ENCODE data around the gene HOXA6.

The HOXA6 gene

DNA sequence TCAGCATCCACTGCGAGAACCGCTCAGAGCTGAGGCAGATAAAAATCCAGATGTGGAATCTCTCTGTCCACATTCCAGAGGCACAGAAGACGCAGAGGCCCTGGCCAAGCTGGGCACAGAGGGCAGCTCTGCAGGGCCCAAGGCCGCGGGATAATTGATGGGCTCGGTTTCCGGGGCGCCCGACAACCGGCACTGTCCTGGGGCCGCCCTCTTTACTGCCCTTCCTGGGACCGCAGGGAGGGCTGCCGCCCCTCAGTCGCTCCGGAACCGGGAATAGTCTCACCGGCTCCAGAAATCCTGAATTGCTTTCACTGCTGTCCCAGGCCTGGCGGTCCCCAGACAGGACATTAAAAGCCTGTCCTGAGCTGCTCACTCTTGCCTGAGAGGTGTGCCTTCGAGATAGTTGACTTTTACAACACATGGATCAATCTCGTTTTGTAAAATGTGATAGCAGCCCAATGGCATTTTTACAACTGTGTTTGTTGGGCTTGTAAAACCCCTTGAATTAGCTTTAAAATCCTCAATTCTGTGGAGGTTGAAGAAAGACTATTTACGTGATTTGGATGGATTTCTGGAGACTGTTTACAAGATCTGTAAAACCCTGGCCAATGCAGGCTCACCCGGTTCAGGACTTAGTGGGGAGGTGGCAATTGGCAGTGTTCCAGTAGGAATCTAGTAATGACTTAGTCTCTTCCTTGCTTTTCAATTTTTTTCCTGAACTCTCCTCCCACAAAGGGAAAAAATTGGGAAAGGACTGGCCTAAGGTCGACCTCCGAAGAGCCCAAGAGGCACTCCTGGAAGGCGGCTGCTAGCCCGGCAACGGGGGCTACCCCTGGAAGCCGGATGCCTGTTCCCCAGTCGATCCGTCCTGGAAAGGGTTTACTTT lies 1.4 kb upstream of the HOXA6 start:
- no peak for TF ChIP-seq ZFX (IDR thresholded peaks at IDR 0.05; ENCODE audit: borderline replicate concordance)
- TF ChIP-seq, protein P1, sequence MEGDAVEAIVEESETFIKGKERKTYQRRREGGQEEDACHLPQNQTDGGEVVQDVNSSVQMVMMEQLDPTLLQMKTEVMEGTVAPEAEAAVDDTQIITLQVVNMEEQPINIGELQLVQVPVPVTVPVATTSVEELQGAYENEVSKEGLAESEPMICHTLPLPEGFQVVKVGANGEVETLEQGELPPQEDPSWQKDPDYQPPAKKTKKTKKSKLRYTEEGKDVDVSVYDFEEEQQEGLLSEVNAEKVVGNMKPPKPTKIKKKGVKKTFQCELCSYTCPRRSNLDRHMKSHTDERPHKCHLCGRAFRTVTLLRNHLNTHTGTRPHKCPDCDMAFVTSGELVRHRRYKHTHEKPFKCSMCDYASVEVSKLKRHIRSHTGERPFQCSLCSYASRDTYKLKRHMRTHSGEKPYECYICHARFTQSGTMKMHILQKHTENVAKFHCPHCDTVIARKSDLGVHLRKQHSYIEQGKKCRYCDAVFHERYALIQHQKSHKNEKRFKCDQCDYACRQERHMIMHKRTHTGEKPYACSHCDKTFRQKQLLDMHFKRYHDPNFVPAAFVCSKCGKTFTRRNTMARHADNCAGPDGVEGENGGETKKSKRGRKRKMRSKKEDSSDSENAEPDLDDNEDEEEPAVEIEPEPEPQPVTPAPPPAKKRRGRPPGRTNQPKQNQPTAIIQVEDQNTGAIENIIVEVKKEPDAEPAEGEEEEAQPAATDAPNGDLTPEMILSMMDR (IDR thresholded peaks at IDR 0.05), result no peak
- no peak overlapping the region for H3K27ac ChIP-seq

- H3K27ac ChIP-seq, result no peak overlapping the region
- TF ChIP-seq, protein P1 (IDR thresholded peaks at IDR 0.05), result no peak
- TF ChIP-seq ZFX (IDR thresholded peaks at IDR 0.05; ENCODE audit: borderline replicate concordance), result no peak
Observed at GRCh38 chr7:27148031-27148755, 619 bp upstream of the HOXA6 start.

DNA sequence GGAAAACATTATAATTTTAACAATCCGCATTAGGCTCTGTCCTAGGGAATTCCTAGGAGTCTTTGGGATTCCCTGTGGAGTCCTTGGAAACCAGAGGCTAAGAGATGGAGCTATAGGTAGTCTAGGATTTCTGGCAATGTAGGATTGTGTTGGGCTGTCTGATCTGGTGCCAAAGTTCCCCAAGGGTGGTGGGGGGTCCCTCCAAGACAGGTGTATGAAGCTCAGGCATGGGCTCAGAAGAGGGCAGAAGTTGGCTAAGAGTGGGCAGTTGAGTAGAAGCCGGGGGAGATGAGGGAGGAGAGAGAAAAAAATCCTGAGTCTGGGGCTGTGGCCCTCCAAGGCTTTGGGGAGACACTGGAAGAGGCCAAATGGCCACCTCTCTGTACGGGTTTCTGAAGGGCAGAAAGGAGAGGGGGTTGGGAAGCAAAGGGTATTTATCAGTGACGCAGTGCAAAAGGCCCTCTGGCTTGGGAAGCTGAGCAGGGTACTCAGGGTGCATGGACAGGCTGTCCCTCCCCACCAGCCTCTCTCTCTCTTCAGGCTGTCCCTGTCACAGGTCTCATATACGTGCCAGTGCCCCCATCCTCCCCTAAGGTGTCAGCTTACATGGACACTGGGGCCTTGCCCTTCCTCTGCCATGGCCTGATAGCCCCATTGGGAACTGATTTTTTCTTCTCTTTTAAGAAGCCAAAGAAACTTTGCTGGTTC lies 929 bp downstream of the HOXA6 start:
- TF ChIP-seq, protein P1 (IDR thresholded peaks at IDR 0.05), result no peak
- TF ChIP-seq ZFX (IDR thresholded peaks at IDR 0.05; ENCODE audit: borderline replicate concordance), result no peak

DNA sequence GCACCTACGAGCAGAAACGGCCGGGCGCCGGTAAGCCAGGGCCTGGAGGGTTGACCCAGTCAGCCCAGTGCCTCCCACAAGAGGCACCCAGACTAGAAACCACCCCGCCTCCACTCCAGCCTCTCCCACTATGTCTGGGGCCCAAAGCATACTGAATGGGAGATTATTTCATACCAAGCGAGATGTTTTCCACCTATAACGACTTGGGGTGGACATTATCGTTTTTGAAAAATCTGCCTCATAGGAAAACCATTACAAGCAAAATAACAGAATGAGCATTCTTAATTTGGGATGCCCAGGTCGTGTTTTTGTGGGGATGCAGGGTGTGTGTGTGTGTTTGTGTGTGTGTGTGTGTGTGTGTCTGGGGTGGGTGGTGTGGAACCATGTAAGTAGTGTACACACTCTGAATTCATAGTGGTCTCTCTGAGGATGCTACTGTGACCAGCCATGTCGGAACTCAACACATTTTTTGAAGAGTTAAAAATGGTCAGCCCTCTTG lies 1.6 kb downstream of the HOXA6 start:
- TF ChIP-seq, protein P1 (IDR thresholded peaks at IDR 0.05), result no peak
- no peak for TF ChIP-seq ZFX (IDR thresholded peaks at IDR 0.05; ENCODE audit: borderline replicate concordance)
- no peak overlapping the region for H3K27ac ChIP-seq

More for the DNA sequence above, 929 bp downstream of the HOXA6 start:
- H3K27ac ChIP-seq, result no peak overlapping the region

DNA sequence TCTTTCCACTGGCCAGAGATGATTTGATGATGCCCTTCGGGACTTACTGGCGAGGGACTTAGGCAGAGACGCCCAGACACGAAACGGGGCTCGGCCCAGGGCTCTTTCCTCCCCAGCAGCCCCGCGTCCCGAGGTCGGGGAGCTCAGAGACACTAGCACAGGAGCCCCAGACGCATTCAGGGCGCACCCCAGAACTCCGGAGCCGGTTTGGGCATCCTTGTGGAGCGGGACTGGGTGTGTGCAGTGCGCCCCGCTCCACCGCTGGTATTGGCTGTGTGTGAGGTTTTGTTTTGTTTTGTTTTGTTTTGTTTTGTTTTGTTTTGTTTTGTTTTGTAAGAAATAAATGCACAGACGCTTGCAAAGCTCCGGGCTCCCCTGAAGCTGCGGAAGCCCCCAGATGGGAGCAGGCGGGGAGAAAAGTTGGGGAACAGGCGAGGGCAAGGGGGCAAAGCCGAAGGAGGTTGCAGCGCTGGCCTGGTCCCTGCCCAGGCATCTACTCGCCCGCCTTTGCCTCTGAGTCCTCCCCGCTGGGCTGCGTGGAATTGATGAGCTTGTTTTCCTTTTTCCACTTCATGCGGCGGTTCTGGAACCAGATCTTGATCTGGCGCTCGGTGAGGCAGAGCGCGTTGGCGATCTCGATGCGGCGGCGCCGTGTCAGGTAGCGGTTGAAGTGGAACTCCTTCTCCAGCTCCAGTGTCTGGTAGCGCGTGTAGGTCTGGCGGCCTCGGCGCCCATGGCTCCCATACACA lies 2.2 kb downstream of the HOXA6 start:
- TF ChIP-seq, protein P1 (IDR thresholded peaks at IDR 0.05), result no peak
- no peak for TF ChIP-seq ZFX (IDR thresholded peaks at IDR 0.05; ENCODE audit: borderline replicate concordance)
- H3K27ac ChIP-seq, result no peak overlapping the region

- TF ChIP-seq ZFX (IDR thresholded peaks at IDR 0.05; ENCODE audit: borderline replicate concordance), result no peak
- TF ChIP-seq, protein P1 (IDR thresholded peaks at IDR 0.05), result no peak
- H3K27ac ChIP-seq, result no peak overlapping the region
Observed at GRCh38 chr7:27144781-27145164, 2.8 kb downstream of the HOXA6 start.

Data from 22Rv1 (cell line).